Calu3 (cell line): ENCODE measurements around the gene KLHDC4. TPM values are rescaled to one million over a fixed set of nuclear protein-coding genes. Genes with fewer than 3 reads are reported as not detected.

Experiments used
- BruUV-seq: library from RNA; stranded (reverse); fragments of 400-500 nt; replicated peaks from 2 replicates; lab custom pipeline; 2021; lab: Mats Ljungman, UMichigan
- CTCF ChIA-PET: fragments of 300-600 bp; sonication (Branson Sonifier 250); formaldehyde crosslinking; loops from one replicate; lab custom pipeline; 2022; ENCODE audit warnings: antibody characterized with exemption; lab: Charles Lee
- DNase-seq: peaks from one replicate; pipeline ENCODE4 v3.0.0; 2022
- H3K27ac Mint-ChIP-seq: one replicate; pipeline ENCODE4 v1.8.0; 2022; ENCODE audit warnings: mixed read lengths; ENCODE audit not compliant: unreplicated experiment
- H3K27me3 Mint-ChIP-seq: one replicate; pipeline ENCODE4 v1.8.0; 2022; ENCODE audit warnings: mixed read lengths; ENCODE audit not compliant: unreplicated experiment
- H3K36me3 Mint-ChIP-seq: one replicate; pipeline ENCODE4 v1.8.0; 2022; ENCODE audit warnings: mild to moderate bottlenecking, moderate library complexity, mixed read lengths; ENCODE audit not compliant: insufficient read depth, unreplicated experiment
- H3K4me1 Mint-ChIP-seq: one replicate; pipeline ENCODE4 v1.8.0; 2022; ENCODE audit warnings: mild to moderate bottlenecking, low read depth, mixed read lengths; ENCODE audit not compliant: unreplicated experiment
- H3K4me3 Mint-ChIP-seq: one replicate; pipeline ENCODE4 v1.8.0; 2022; ENCODE audit warnings: mild to moderate bottlenecking, low read depth, moderate library complexity, mixed read lengths; ENCODE audit not compliant: unreplicated experiment
- H3K9me3 Mint-ChIP-seq: one replicate; pipeline ENCODE4 v1.8.0; 2022; ENCODE audit warnings: low read depth, mixed read lengths; ENCODE audit not compliant: unreplicated experiment
- intact Hi-C: fragments of 100-400 bp; cut with micrococcal nuclease; formaldehyde crosslinking; loops from one replicate; pipeline ENCODE4 v1.10.0; 2022; ENCODE audit not compliant: unreplicated experiment
- total RNA-seq: library from RNA; stranded (reverse); gene quantifications from 2 replicates; pipeline ENCODE4 v1.2.3, GENCODE V29; 2022
- TF ChIP-seq, protein P1 (sequence below): fragments of 200-600 bp; IDR thresholded peaks from one replicate; pipeline ENCODE4 v1.8.0; 2022; ENCODE audit warnings: antibody characterized with exemption; ENCODE audit not compliant: unreplicated experiment

Gene KLHDC4
- total RNA-seq, 1 experiment from 2014 or later, result 106 TPM

DNA sequence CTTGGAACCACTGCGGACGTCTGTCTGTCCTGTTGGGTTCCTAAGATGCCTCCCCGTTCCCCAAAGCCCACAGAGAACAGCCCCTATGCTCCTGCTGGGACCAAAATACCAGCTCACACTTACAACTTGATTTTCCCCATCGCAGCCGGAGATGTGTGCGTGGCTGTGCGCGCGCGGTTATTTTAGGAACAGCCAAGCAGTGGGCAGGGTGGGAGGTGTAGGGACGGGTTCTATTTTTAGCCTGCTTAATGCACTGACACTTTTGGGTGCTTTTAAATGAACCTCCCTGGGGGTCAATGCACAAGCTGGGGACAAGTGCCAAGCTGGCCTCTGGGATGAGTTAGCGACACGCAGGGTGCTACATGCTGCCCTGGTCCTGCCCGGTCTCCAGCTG, 74.1 kb downstream of the KLHDC4 start:
- TF ChIP-seq, protein P1, sequence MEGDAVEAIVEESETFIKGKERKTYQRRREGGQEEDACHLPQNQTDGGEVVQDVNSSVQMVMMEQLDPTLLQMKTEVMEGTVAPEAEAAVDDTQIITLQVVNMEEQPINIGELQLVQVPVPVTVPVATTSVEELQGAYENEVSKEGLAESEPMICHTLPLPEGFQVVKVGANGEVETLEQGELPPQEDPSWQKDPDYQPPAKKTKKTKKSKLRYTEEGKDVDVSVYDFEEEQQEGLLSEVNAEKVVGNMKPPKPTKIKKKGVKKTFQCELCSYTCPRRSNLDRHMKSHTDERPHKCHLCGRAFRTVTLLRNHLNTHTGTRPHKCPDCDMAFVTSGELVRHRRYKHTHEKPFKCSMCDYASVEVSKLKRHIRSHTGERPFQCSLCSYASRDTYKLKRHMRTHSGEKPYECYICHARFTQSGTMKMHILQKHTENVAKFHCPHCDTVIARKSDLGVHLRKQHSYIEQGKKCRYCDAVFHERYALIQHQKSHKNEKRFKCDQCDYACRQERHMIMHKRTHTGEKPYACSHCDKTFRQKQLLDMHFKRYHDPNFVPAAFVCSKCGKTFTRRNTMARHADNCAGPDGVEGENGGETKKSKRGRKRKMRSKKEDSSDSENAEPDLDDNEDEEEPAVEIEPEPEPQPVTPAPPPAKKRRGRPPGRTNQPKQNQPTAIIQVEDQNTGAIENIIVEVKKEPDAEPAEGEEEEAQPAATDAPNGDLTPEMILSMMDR, result no peak
- DNase-seq, result no peak
- H3K27ac Mint-ChIP-seq, result peak overlapping the region; percentile 50
- H3K4me1 Mint-ChIP-seq, result no peaks in the 10 kb centered on the region
- CTCF ChIA-PET, result interaction anchor here (0.6 kb wide), 1 partner anchor 672 kb away, joined by 3 read pairs; no protein-coding TSS in a partner anchor
- no TSS peak for BruUV-seq
- peaks cover 22% of the 10 kb centered on the region for H3K27me3 Mint-ChIP-seq
- intact Hi-C loops, result no loop called here
- H3K36me3 Mint-ChIP-seq, result peaks cover 50% of the 10 kb centered on the region
- no peak overlapping the region for H3K4me3 Mint-ChIP-seq
- H3K9me3 Mint-ChIP-seq, result no peaks in the 10 kb centered on the region

DNA sequence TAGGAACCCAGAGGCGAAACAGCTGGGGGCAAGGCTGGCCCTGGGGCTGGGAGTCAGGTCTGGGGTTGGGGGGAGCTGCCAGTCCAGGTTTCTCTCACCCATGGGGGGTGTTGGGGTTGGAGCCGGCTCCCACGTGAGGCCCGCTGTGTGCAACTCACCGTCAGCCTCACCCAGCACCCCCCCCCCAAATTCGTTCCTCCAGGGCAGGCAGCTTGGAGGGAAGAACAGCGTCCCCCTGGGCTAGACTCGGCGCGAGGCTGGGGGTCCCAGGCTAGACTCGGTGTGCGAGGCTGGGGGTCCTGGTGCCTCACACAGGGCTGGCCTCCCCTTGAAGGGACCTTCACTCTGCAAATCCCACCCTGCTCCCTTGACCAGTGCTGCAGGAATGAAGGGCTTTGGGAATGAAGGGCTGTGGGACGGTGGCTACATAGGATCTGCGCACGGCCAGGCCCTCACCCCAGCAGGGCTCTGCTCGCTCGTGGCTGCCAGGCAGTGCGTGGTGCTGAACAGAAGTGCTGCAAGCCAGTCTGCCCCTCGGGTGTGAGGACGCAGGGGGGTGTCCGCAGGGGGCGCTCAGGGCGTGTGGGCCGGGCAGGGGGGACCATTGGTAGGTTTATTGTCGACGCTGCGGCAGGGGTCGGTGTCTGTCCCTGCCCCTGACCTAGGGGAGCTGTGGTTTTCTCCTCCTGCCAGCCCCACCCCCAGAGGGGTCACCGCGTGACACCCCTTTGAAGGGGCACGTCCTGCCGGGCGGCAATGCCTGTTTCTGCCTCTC, 74.7 kb downstream of the KLHDC4 start:
- peaks cover 44% of the 10 kb centered on the region for H3K36me3 Mint-ChIP-seq
- no peaks in the 10 kb centered on the region for H3K9me3 Mint-ChIP-seq
- TF ChIP-seq, protein P1, result no peak
- H3K27ac Mint-ChIP-seq, result peak overlapping the region; percentile 50
- peaks cover 28% of the 10 kb centered on the region for H3K27me3 Mint-ChIP-seq
- intact Hi-C loops, result no loop called here
- H3K4me3 Mint-ChIP-seq, result no peak overlapping the region
- DNase-seq, result no peak
- CTCF ChIA-PET, result interaction anchor here (0.6 kb wide), 1 partner anchor 673 kb away, joined by 3 read pairs; no protein-coding TSS in a partner anchor
- BruUV-seq, result no TSS peak
- no peaks in the 10 kb centered on the region for H3K4me1 Mint-ChIP-seq

DNA sequence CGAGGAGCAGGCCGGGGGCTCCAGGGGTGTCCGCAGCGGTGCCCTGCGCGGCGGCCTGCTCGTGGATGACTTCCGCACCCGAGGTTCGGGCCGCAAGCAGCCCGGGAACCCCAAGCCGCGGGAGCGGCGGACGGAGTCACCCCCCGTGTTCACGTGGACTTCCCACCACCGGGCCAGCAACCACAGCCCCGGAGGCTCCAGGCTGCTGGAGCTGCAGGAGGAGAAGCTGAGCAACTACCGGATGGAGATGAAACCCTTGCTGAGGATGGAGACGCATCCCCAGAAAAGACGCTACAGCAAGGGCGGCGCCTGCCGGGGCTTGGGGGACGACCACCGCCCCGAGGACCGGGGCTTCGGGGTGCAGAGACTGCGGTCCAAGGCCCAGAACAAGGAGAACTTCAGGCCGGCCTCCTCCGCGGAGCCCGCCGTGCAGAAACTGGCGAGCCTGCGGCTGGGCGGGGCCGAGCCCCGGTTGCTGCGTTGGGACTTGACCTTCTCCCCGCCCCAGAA, 75.8 kb downstream of the KLHDC4 start:
- Mint-ChIP-seq H3K27ac (no peak overlapping the region), H3K4me1 (no peaks in the 10 kb centered on the region), H3K9me3 (no peaks in the 10 kb centered on the region), H3K4me3 (no peak overlapping the region), H3K36me3 (peaks cover 36% of the 10 kb centered on the region), H3K27me3 (peaks cover 37% of the 10 kb centered on the region)
- no peak for DNase-seq
- intact Hi-C loops, result no loop called here
- BruUV-seq, result no TSS peak
- CTCF ChIA-PET, result no interaction called here
- TF ChIP-seq, protein P1, result no peak

DNA sequence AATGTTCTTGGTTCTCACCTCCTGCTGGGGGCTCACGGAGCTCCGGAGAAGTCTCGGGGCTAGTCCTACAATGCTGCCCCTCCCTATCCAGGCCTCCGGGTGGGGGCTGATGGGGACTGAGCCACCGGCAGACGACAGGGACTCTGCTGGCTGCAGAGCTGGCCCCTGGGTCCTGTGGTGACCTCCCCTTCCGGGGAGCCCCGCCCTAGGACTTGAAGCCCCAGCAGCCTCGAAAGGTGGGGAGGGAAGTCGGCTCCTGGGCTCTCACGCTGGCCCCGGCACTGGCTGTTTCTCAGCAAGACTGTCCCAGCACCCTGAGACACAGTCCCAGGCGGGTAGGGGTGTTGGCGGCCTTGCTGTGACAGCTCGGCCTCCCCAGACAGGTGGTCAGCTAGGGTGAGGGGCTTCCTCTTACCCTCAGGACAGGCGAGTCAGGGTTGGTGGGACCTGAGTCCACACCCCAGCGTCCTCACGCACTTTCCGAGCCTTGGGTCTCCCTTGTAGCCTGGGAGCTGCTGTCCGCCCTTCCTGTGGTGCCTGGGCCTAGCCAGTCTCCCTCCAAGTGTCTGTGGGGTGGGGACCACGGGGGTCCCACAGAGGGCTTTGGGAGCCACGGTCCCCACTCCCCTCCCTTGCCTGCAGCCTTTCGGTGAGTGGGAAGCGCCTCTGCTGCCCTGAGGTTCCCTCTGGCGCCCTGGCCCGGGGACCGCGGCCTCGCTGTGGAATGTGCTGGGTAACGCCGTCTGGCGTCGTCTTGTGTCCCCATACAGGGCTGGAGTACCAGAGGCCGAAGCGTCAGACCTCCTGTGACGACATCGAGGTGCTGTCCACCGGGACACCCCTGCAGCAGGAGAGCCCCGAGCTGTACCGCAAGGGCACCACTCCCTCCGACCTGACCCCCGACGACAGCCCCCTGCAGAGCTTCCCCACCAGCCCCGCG, 76.6 kb downstream of the KLHDC4 start:
- Mint-ChIP-seq H3K27ac (no peak overlapping the region), H3K27me3 (peaks cover 37% of the 10 kb centered on the region), H3K9me3 (no peaks in the 10 kb centered on the region), H3K36me3 (peaks cover 30% of the 10 kb centered on the region), H3K4me3 (no peak overlapping the region), H3K4me1 (no peaks in the 10 kb centered on the region)
- intact Hi-C loops, result no loop called here
- DNase-seq, result no peak
- TF ChIP-seq, protein P1, result no peak
- BruUV-seq, result no TSS peak
- CTCF ChIA-PET, result interaction anchor here (0.6 kb wide), 1 partner anchor 149 kb away, joined by 10 read pairs; no protein-coding TSS in a partner anchor
